ENCODE results near the gene BCKDHA. TPM values are rescaled to one million over a fixed set of nuclear protein-coding genes. Genes with fewer than 3 reads are reported as not detected.
"Not testable (repeated sequence)": the region's sequence is repeated elsewhere in the genome, so short reads cannot be mapped to it uniquely, and the experiment has no call there.

BCKDHA gene
- total and polyA plus RNA-seq, 8 donors: 12.1 to 35.4 (median 31.9) TPM

- no peak for DNase-seq
- Histone ChIP-seq H3K36me3 (no peaks in the 10 kb centered on the region), H3K4me1 (peaks cover 5 to 16% of the 10 kb centered on the region in 2 donors), H3K9me3 (no peaks in the 10 kb centered on the region), H3K27me3 (peaks cover 0 to 31% of the 10 kb centered on the region in 2 donors), H3K27ac (peak overlapping the region; percentile 0 to 36), H3K4me3 (no peak overlapping the region)
- ATAC-seq: no peak
- intact Hi-C loops (cut with DNase I): loop anchor here in 1 of 2 donors (10.0 kb wide), 1 partner anchor 79 kb away; no protein-coding TSS in a partner anchor
- TF ChIP-seq, protein P1, sequence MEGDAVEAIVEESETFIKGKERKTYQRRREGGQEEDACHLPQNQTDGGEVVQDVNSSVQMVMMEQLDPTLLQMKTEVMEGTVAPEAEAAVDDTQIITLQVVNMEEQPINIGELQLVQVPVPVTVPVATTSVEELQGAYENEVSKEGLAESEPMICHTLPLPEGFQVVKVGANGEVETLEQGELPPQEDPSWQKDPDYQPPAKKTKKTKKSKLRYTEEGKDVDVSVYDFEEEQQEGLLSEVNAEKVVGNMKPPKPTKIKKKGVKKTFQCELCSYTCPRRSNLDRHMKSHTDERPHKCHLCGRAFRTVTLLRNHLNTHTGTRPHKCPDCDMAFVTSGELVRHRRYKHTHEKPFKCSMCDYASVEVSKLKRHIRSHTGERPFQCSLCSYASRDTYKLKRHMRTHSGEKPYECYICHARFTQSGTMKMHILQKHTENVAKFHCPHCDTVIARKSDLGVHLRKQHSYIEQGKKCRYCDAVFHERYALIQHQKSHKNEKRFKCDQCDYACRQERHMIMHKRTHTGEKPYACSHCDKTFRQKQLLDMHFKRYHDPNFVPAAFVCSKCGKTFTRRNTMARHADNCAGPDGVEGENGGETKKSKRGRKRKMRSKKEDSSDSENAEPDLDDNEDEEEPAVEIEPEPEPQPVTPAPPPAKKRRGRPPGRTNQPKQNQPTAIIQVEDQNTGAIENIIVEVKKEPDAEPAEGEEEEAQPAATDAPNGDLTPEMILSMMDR (IDR thresholded peaks at IDR 0.05): no peak
Observed at GRCh38 chr19:41455936-41456335, 58.3 kb downstream of the BCKDHA start.

- peaks cover 5 to 16% of the 10 kb centered on the region in 2 donors for H3K4me1 ChIP-seq
- peaks cover 0 to 36% of the 10 kb centered on the region in 2 donors for H3K27me3 ChIP-seq
- no peaks in the 10 kb centered on the region for H3K36me3 ChIP-seq
- H3K4me3 ChIP-seq: no peak overlapping the region
- ATAC-seq (peak; percentile 39), DNase-seq (peak in 1 of 4 donors; percentile 53)
- no peaks in the 10 kb centered on the region for H3K9me3 ChIP-seq
- H3K27ac ChIP-seq: peak overlapping the region; percentile 24 to 36
- intact Hi-C loops (cut with DNase I): loop anchor here in 1 of 2 donors (10.0 kb wide), 1 partner anchor 78 kb away; no protein-coding TSS in a partner anchor
- TF ChIP-seq, protein P1 (IDR thresholded peaks at IDR 0.05): no peak
Observed at GRCh38 chr19:41456342-41456918, 58.8 kb downstream of the BCKDHA start.

DNA sequence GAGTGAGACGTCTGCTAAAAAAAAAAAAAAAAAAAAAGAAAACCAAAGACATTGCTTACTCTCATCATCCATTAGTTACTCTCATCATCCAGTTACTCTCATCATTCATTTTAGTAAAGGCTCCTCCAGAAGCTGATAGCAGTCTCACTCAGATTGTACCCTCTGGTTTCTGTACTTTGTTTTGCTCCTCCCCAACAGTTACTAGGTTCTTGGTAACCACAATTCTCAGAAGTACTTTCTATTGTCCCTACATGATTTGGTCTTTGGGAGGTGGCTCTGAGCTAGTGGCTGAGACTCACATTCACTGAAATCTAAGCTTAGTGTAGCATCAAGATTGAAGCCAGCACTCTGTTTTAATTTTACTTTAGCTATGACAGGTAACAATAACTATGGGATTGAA, 59.6 kb downstream of the BCKDHA start:
- no peaks in the 10 kb centered on the region for H3K9me3 ChIP-seq
- intact Hi-C loops (cut with DNase I): loop anchor here in 1 of 2 donors (10.0 kb wide), 1 partner anchor 78 kb away; no protein-coding TSS in a partner anchor
- no peak overlapping the region for H3K4me3 ChIP-seq
- TF ChIP-seq, protein P1 (IDR thresholded peaks at IDR 0.05): no peak
- H3K4me1 ChIP-seq: peaks cover 5 to 16% of the 10 kb centered on the region in 2 donors
- DNase-seq: no peak
- peak overlapping the region; percentile 19 to 24 for H3K27ac ChIP-seq
- H3K27me3 ChIP-seq: peaks cover 0 to 39% of the 10 kb centered on the region in 2 donors
- H3K36me3 ChIP-seq: no peaks in the 10 kb centered on the region
- no peak for ATAC-seq

- TF ChIP-seq, protein P1 (IDR thresholded peaks at IDR 0.05): no peak
- no peaks in the 10 kb centered on the region for H3K36me3 ChIP-seq
- H3K27ac ChIP-seq: no peak overlapping the region
- no peaks in the 10 kb centered on the region for H3K4me1 ChIP-seq
- DNase-seq (no peak), ATAC-seq (no peak)
- intact Hi-C loops (cut with DNase I): no loop called here
- no peak overlapping the region for H3K4me3 ChIP-seq
- H3K27me3 ChIP-seq: peaks cover 4 to 58% of the 10 kb centered on the region in 2 donors
- no peaks in the 10 kb centered on the region for H3K9me3 ChIP-seq
Observed at GRCh38 chr19:41462497-41462896, 64.9 kb downstream of the BCKDHA start.

DNA sequence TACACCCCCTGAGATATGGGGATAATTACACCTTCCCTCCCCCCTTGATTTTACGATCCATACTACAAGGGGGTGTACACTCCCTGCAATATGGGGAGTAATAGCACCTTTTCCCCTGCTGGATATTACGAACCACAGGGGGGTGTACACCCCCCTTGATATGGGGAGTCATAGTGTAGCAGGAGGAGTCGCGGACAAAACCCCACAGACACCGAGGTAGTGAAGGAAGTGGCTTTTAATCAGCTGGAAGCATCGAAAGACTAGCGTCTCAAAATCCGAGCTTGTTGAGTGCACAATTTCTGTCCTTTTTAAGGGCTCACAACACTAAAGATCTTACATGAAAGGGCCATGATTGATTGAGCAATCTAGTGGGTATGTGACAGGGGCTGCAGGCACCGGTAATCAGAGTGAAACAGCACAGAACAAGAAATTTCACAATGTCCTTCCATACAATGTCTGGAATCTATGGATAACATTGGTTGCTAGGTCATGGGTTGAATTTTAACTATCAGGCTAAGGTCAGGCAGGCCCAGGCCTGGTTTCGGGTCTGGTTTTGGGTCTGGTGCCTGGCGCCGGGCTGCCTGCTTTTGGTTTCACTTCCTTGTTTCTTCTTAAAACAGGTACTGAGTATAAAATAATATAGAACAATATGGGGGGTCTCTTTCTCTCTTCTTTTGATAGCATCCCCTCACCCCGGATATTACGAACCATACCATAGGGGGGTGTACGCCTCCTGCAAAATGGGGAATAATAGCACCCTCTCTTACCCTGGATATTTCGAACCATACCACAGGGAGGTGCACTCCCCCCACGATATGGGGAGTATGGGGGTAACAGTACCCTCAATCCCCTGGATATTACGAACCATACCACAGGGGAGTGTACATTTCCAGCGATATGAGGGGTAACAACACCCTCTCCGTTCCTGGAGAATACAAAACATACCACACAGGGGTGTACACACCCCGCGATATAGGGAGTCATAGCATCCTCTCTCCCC, 65.9 kb downstream of the BCKDHA start:
- H3K4me1 ChIP-seq; H3K27ac ChIP-seq; DNase-seq; intact Hi-C loops (cut with DNase I); H3K9me3 ChIP-seq; H3K4me3 ChIP-seq; H3K36me3 ChIP-seq; ATAC-seq: not testable (repeated sequence)
- peaks cover 7 to 65% of the 10 kb centered on the region in 2 donors for H3K27me3 ChIP-seq

Other genes with a start within 250 kb of the BCKDHA start
- 10 to 100 TPM; 12.5 to 22.5 TPM for gene CYP2S1, start 204.6 kb upstream of the BCKDHA start, total RNA-seq
- 1 to 10 TPM; 2.6 to 5.8 (median 3.5) TPM for gene CYP2S1, start 204.6 kb upstream of the BCKDHA start, polyA plus RNA-seq (ENCODE audit: insufficient read length in 6 of 6)
- gene AXL, start 178.6 kb upstream of the BCKDHA start, total RNA-seq: 10 to 100 TPM; 35.2 to 48.2 TPM
- gene AXL, start 178.6 kb upstream of the BCKDHA start, polyA plus RNA-seq (ENCODE audit: insufficient read length in 6 of 6): 10 to 100 TPM; 30.4 to 40.5 (median 33.4) TPM
- 100 to 1,000 TPM; 168 to 174 TPM for gene HNRNPUL1, start 133.4 kb upstream of the BCKDHA start, total RNA-seq
- gene HNRNPUL1, start 133.4 kb upstream of the BCKDHA start, polyA plus RNA-seq (ENCODE audit: insufficient read length in 6 of 6): 100 to 1,000 TPM; 209 to 240 (median 228) TPM
- 10 to 100 TPM; 25.3 to 30.2 TPM for gene CCDC97, start 87.6 kb upstream of the BCKDHA start, total RNA-seq
- 10 to 100 TPM; 27.1 to 36.9 (median 34.3) TPM for gene CCDC97, start 87.6 kb upstream of the BCKDHA start, polyA plus RNA-seq (ENCODE audit: insufficient read length in 6 of 6)
- 10 to 100 TPM; 73.1 to 98.0 TPM for gene TGFB1, start 43.9 kb upstream of the BCKDHA start, total RNA-seq
- gene TGFB1, start 43.9 kb upstream of the BCKDHA start, polyA plus RNA-seq (ENCODE audit: insufficient read length in 6 of 6): 10 to 100 TPM; 29.8 to 46.6 (median 37.7) TPM
- 1 to 10 TPM; 7.8 to 8.8 TPM for gene B9D2, start 33.7 kb upstream of the BCKDHA start, total RNA-seq
- gene B9D2, start 33.7 kb upstream of the BCKDHA start, polyA plus RNA-seq (ENCODE audit: insufficient read length in 6 of 6): 1 to 10 TPM; 6.6 to 8.6 (median 7.5) TPM
- gene TMEM91, start 21.3 kb upstream of the BCKDHA start, total RNA-seq: 10 to 100 TPM; 10.1 to 14.3 TPM
- gene TMEM91, start 21.3 kb upstream of the BCKDHA start, polyA plus RNA-seq (ENCODE audit: insufficient read length in 6 of 6): 10 to 100 TPM; 12.1 to 22.0 (median 20.0) TPM
- gene EXOSC5, start 459 bp upstream of the BCKDHA start, total RNA-seq: 10 to 100 TPM; 10.3 to 17.4 TPM
- gene EXOSC5, start 459 bp upstream of the BCKDHA start, polyA plus RNA-seq (ENCODE audit: insufficient read length in 6 of 6): 10 to 100 TPM; 13.9 to 19.5 (median 15.2) TPM
- 10 to 100 TPM; 21.8 to 41.5 TPM for gene B3GNT8, start 29.6 kb downstream of the BCKDHA start, total RNA-seq
- gene B3GNT8, start 29.6 kb downstream of the BCKDHA start, polyA plus RNA-seq (ENCODE audit: insufficient read length in 6 of 6): 1 to 10 TPM; 2.5 to 9.6 (median 5.1) TPM
- gene DMAC2, start 42.1 kb downstream of the BCKDHA start, total RNA-seq: 10 to 100 TPM; 58.3 to 58.5 TPM
- 10 to 100 TPM; 48.4 to 64.6 (median 58.4) TPM for gene DMAC2, start 42.1 kb downstream of the BCKDHA start, polyA plus RNA-seq (ENCODE audit: insufficient read length in 6 of 6)
- gene ERICH4, start 45.3 kb downstream of the BCKDHA start, total RNA-seq: not detected
- gene ERICH4, start 45.3 kb downstream of the BCKDHA start, polyA plus RNA-seq (ENCODE audit: insufficient read length in 6 of 6): 1 to 10 TPM in 1 of 6 donors, under 1 TPM in 5; 0.55 to 1.1 (median 0.79) TPM
- gene CEACAM21, start 178.3 kb downstream of the BCKDHA start, total RNA-seq: 1 to 10 TPM; 4.8 to 6.3 TPM
- 1 to 10 TPM; 3.9 to 8.9 (median 7.9) TPM for gene CEACAM21, start 178.3 kb downstream of the BCKDHA start, polyA plus RNA-seq (ENCODE audit: insufficient read length in 6 of 6)
- gene CEACAM4, start 229.3 kb downstream of the BCKDHA start, total RNA-seq: 10 to 100 TPM in 1 of 2 donors, 1 to 10 TPM in 1; 2.7 to 13.7 TPM
- gene CEACAM4, start 229.3 kb downstream of the BCKDHA start, polyA plus RNA-seq (ENCODE audit: insufficient read length in 6 of 6): under 1 TPM in 3 of 6 donors, not detected in 3; 0.13 to 0.28 (median 0.24) TPM

Measured in left lung (tissue), 10 donors.